Measurements from ENCODE around the gene GPRIN3.

DNA sequence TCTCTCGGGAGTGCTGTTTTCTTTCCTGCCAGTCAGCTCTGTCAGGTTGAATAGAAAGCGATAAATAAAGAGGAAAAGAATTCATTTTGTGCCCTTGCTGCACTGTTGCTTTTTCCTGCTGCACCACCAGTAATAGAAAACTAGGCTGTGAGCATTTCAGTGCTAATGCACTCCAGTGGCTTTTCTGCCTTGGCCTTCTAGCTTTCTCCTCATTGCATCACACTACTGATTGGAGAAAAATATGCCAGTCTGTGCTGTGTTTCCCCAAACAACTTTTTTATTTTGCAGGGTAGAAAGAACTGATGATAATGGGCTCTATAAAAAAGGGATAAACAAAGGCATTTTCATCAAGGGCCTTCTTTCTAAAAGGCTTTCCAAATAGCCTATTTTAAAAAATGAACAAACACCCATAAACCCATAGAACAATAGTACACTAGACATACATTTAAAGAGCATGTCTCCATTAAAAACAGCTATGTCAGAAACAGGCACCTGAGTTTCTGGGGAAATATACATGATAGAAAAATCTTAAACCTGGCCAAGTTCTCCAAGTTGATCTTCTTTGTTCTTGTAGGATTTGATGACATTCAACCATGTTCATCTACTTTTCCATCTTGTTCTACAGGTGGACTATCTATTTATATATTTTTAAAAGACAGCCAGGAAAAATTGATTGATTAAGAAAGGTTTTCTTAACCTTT, 86.3 kb downstream of the GPRIN3 start:
- TF ChIP-seq EP300 (IDR thresholded peaks at IDR 0.05), result no peak
- TF ChIP-seq, protein P1, sequence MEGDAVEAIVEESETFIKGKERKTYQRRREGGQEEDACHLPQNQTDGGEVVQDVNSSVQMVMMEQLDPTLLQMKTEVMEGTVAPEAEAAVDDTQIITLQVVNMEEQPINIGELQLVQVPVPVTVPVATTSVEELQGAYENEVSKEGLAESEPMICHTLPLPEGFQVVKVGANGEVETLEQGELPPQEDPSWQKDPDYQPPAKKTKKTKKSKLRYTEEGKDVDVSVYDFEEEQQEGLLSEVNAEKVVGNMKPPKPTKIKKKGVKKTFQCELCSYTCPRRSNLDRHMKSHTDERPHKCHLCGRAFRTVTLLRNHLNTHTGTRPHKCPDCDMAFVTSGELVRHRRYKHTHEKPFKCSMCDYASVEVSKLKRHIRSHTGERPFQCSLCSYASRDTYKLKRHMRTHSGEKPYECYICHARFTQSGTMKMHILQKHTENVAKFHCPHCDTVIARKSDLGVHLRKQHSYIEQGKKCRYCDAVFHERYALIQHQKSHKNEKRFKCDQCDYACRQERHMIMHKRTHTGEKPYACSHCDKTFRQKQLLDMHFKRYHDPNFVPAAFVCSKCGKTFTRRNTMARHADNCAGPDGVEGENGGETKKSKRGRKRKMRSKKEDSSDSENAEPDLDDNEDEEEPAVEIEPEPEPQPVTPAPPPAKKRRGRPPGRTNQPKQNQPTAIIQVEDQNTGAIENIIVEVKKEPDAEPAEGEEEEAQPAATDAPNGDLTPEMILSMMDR (IDR thresholded peaks at IDR 0.05), result no peak
